Left lung (tissue), 10 donors: Measurements from ENCODE around the gene UBE2E2. TPM values are rescaled to one million over a fixed set of nuclear protein-coding genes. Genes with fewer than 3 reads are reported as not detected.

Experiments used
- ATAC-seq: fragments of 200-7000 bp; cut with Tn5 transposase; one replicate; pipeline ENCODE4 v1.9.1; 2020; ENCODE audit warnings: moderate library complexity
- DNase-seq, 4 donors: peaks; one replicate each; pipeline ENCODE4 v3.0.0-alpha.2; 2013 to 2020
- H3K27ac ChIP-seq, 2 donors: fragments of 200-600 bp; sonication (generic) in 1 of 2; one replicate each; pipeline versions ENCODE4 v1.5.0 to v1.8.0; 2020 to 2021
- H3K27me3 ChIP-seq, 2 donors: fragments of 200-600 bp; sonication (generic) in 1 of 2; one replicate each; pipeline versions ENCODE4 v1.5.0 to v1.8.0; 2020 to 2021
- H3K36me3 ChIP-seq, 2 donors: fragments of 200-600 bp; sonication (generic) in 1 of 2; one replicate each; pipeline versions ENCODE4 v1.5.0 to v1.8.0; 2020 to 2021
- H3K4me1 ChIP-seq, 2 donors: fragments of 200-600 bp; one replicate each; pipeline ENCODE4 v1.8.0; 2021
- H3K4me3 ChIP-seq, 2 donors: fragments of 200-600 bp; sonication (generic) in 1 of 2; one replicate each; pipeline versions ENCODE4 v1.5.0 to v1.8.0; 2020 to 2021; ENCODE audit warnings: mild to moderate bottlenecking in 1 of 2
- H3K9me3 ChIP-seq, 2 donors: fragments of 200-600 bp; sonication (generic) in 1 of 2; one replicate each; pipeline versions ENCODE4 v1.5.0 to v1.8.0; 2020 to 2021
- intact Hi-C, 2 donors: fragments of 100-400 bp; cut with DNase I; formaldehyde crosslinking; loops; one replicate each; pipeline versions ENCODE4 v1.11.2 to v1.14.2; 2022
- polyA plus RNA-seq, 6 donors: library from polyadenylated mRNA; unstranded; fragments of 120-200 nt; gene quantifications; one replicate each; pipeline ENCODE4 v1.2.1, GENCODE V29; 2013; ENCODE audit not compliant: insufficient read length in 6 of 6
- total RNA-seq, 2 donors: library from RNA; stranded (reverse); fragmentation: NEBNext Ultra II Directional; extraction: Animal tissue kit (Norgen Biotek cat#: 25700); gene quantifications; one replicate each; pipeline ENCODE4 v1.2.1, GENCODE V29; 2021
- TF ChIP-seq, protein P1 (sequence below), 2 donors: fragments of 200-600 bp; sonication (generic) in 1 of 2; IDR thresholded peaks; one replicate each; pipeline versions ENCODE4 v1.5.0 to v1.8.0; 2021; ENCODE audit warnings: antibody characterized with exemption in 2 of 2
- donor health status: DM: no; HTN: yes; CAD: no.
- donor health status: DM: no; HTN: no; CAD: no.

The UBE2E2 gene
- total and polyA plus RNA-seq, 8 donors = 42.3 to 55.6 (median 47.5) TPM

DNA sequence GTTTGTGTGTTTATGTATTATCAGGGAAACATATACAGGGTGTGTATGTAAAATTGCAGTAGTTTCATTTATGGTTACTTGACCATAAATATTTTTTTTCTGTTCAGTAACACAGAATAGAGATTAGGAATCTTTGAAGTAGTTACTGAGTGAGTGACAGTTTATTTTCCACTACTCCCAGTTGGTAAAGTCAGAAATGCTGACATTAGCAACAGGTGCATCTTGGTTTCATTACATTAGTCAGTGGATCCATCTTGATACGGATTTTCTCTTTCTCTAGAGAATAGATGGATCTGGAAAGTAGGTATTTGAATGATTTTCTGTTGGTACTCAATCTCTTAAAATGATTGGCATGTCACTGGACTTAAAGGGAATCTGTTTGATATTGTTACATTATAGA is 6.0 kb downstream of the UBE2E2 start:
- DNase-seq = no peak
- Histone ChIP-seq H3K27me3 (peaks cover 0 to 10% of the 10 kb centered on the region in 2 donors), H3K27ac (no peak overlapping the region), H3K4me1 (peaks cover 6 to 13% of the 10 kb centered on the region in 2 donors), H3K36me3 (no peaks in the 10 kb centered on the region), H3K9me3 (no peaks in the 10 kb centered on the region), H3K4me3 (no peak overlapping the region)
- TF ChIP-seq, protein P1, sequence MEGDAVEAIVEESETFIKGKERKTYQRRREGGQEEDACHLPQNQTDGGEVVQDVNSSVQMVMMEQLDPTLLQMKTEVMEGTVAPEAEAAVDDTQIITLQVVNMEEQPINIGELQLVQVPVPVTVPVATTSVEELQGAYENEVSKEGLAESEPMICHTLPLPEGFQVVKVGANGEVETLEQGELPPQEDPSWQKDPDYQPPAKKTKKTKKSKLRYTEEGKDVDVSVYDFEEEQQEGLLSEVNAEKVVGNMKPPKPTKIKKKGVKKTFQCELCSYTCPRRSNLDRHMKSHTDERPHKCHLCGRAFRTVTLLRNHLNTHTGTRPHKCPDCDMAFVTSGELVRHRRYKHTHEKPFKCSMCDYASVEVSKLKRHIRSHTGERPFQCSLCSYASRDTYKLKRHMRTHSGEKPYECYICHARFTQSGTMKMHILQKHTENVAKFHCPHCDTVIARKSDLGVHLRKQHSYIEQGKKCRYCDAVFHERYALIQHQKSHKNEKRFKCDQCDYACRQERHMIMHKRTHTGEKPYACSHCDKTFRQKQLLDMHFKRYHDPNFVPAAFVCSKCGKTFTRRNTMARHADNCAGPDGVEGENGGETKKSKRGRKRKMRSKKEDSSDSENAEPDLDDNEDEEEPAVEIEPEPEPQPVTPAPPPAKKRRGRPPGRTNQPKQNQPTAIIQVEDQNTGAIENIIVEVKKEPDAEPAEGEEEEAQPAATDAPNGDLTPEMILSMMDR (IDR thresholded peaks at IDR 0.05) = no peak
- intact Hi-C loops = no loop called here
- ATAC-seq = no peak

DNA sequence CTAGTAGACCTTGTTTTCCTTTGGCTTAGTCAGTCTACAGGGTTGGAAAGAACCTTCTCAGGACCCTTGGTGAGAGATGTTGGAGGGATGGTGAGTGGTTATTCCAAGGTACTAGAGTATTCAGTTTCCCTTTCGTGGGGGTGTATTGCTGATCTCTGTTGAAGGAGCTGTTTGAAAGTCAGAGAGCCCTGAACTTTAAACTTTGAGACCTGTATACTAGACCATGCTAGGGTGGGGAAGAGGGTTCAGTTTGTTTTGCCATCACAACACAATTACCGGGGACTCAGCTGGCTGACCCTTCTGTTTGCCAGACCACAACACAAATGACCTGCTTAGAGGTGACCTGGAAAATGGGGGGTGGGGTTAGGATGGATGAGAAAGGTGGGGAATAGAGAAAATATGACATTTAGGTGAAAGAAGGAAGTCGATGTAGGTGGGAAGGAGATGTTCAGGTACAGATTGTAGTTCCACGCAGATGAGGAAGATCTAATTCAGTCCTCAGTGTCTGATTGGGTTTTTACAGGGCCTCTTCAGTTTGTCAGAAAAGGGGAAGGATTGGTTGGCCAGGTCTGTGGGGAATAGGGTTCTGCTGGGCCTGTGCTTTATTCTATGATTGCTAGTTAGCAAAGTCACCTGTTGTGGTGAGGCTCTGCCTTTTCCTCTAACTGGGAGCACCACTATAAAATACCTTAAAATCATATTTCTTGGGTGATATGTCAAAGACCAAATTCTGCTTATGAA is 6.8 kb downstream of the UBE2E2 start:
- H3K4me1 ChIP-seq = peaks cover 3 to 5% of the 10 kb centered on the region in 2 donors
- H3K4me3 ChIP-seq = no peak overlapping the region
- no peaks in the 10 kb centered on the region for H3K36me3 ChIP-seq
- no peaks in the 10 kb centered on the region for H3K9me3 ChIP-seq
- intact Hi-C loops = no loop called here
- DNase-seq (no peak), ATAC-seq (no peak)
- H3K27me3 ChIP-seq = peaks cover 0 to 3% of the 10 kb centered on the region in 2 donors
- TF ChIP-seq, protein P1 (IDR thresholded peaks at IDR 0.05) = no peak
- no peak overlapping the region for H3K27ac ChIP-seq

DNA sequence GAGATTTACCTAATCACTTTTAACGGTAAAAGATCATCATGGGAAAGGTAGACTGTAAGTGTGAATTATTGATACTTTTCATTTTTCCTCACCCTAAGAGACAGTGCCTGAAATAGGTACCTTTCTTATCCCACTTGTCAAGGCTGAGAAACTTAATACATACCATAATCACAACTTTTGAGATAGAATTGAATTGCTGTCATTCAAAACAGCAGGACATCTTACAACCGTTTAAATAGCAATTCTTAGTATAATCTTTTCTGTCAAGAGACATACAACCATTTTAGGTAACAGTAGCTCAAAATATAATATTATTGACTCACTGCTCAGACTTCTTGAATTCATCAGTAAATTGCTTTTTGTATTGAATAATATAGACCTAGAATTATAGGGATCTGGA is 10.7 kb downstream of the UBE2E2 start:
- H3K4me3 ChIP-seq = no peak overlapping the region

DNA sequence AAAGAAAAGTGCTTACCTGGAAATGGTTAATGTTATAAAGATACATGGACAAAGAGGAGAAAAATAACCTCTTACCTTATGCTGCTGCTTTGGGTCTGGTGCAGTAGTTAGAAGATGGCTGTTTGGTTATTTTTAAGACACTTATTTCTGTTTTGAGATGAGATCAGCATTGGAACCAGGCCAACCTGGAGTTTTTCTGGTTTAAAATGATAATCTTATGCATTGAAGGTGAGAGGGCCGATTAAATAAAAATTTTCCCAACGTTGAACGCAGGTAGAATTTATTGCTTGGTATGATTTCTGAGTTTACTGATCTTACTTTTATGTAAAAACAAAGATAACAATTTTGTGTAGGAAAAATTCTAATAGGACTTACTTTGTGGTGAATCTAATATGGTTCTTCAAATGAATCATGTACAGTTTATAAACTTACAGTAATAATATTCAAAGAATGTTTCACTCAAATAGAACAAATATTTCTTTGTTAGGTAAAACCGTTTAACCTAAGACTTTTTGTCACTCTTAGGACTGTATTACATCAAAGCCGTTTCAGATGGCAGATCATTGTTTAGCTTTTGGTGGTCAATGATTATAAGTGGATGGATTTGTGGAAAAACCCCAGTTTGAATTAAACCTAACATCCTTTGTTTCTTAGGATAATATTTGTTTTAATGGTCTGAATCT is 14.9 kb downstream of the UBE2E2 start:
- no peak overlapping the region for H3K27ac ChIP-seq
- intact Hi-C loops = no loop called here
- H3K4me1 ChIP-seq = no peaks in the 10 kb centered on the region
- DNase-seq = no peak
- H3K9me3 ChIP-seq = no peaks in the 10 kb centered on the region
- H3K4me3 ChIP-seq = no peak overlapping the region
- ATAC-seq = no peak
- TF ChIP-seq, protein P1 (IDR thresholded peaks at IDR 0.05) = no peak
- no peaks in the 10 kb centered on the region for H3K36me3 ChIP-seq
- no peaks in the 10 kb centered on the region for H3K27me3 ChIP-seq

More for the DNA sequence above, 10.7 kb downstream of the UBE2E2 start:
- no peak for ATAC-seq
- Histone ChIP-seq H3K27ac (no peak overlapping the region), H3K4me1 (no peaks in the 10 kb centered on the region), H3K36me3 (no peaks in the 10 kb centered on the region), H3K9me3 (no peaks in the 10 kb centered on the region), H3K27me3 (no peaks in the 10 kb centered on the region)
- intact Hi-C loops = no loop called here
- no peak for DNase-seq
- TF ChIP-seq, protein P1 (IDR thresholded peaks at IDR 0.05) = no peak

DNA sequence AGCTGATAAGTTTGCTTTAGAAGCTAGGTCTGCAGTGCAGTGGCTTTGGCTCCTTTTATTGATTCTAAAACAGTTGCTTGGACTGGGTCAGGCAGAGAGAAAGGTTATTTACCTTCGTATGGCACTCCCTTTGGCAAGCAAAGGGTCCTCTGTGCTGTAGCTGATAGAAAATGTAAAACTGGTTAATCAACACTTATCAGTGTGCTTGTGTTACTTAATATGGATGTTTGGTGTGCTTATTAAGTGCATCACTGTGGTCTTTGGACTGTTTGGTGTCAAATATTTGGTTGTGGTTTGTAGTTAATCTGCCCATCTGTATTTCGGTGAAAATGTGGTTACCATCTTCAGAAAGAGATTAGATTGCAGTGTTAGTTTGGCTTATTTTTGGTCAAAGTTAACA is 16.0 kb downstream of the UBE2E2 start:
- Histone ChIP-seq H3K4me3 (no peak overlapping the region), H3K4me1 (no peaks in the 10 kb centered on the region), H3K9me3 (peaks cover 0 to 6% of the 10 kb centered on the region in 2 donors), H3K36me3 (no peaks in the 10 kb centered on the region), H3K27ac (no peak overlapping the region), H3K27me3 (no peaks in the 10 kb centered on the region)
- TF ChIP-seq, protein P1 (IDR thresholded peaks at IDR 0.05) = no peak
- intact Hi-C loops = no loop called here
- ATAC-seq (no peak), DNase-seq (no peak)
